ENCODE data around the gene PLXNA2.
A peak's percentile ranks its signal among the peaks of the same experiment; 100 is the strongest.

- TF ChIP-seq ZNF253 (CRISPR knock-in tag; IDR thresholded peaks at IDR 0.05; ENCODE audit: borderline replicate concordance) = no peak
- TF ChIP-seq ZFX (CRISPR knock-in tag; IDR thresholded peaks at IDR 0.05; ENCODE audit: low read depth) = peak; percentile 37; the same call in 1 of the 2 replicates
These were observed 9.5 kb downstream of the PLXNA2 start for GRCh38 chr1:208234721-208235120.

All from HepG2 (cell line).